ENCODE results near the gene SMPDL3B.

GRCh38 chr1:27889506-27889905, 45.3 kb upstream of the SMPDL3B start:
- TF ChIP-seq CTCF (IDR thresholded peaks at IDR 0.05) (no peak), POLR2A (IDR thresholded peaks at IDR 0.05) (no peak), POLR2AphosphoS5 (IDR thresholded peaks at IDR 0.05) (no peak)

All from gastroesophageal sphincter (tissue), 3 donors.